K562 (cell line): ENCODE results near the gene IP6K2. TPM values are rescaled to one million over a fixed set of nuclear protein-coding genes. Genes with fewer than 3 reads are reported as not detected.

Experiments used
- ATAC-seq: fragments of 200-7000 bp; cut with Tn5 transposase; 3 replicates; pipeline ENCODE4 v1.9.1; 2020; ENCODE audit warnings: moderate library complexity
- BruUV-seq: library from RNA; stranded (reverse); fragments of 400-500 nt; replicated peaks from 2 replicates; lab custom pipeline; 2021; lab: Mats Ljungman, UMichigan
- CTCF ChIA-PET: fragments of 300-600 bp; formaldehyde crosslinking; extraction: SDS; loops from one replicate; lab custom pipeline; 2021; ENCODE audit warnings: low intra/inter-chr PET ratio; lab: Yijun Ruan, JAX
- POLR2A ChIA-PET: fragments of 300-600, 350-650 bp; sonication (Branson Sonifier 250); formaldehyde crosslinking; extraction: SDS; loops from one replicate; lab custom pipeline; 2021; ENCODE audit warnings: antibody characterized with exemption, inconsistent platforms; lab: Yijun Ruan, JAX
- DNase-seq, 4 experiments: peaks; one replicate each; pipeline versions ENCODE4 v3.0.0 to v3.0.0-alpha.2; 2011 to 2018; ENCODE audit warnings: low spot score in 3 of 4, mixed read lengths in 3 of 4; ENCODE audit errors: extremely low read depth in 1 of 4
- FAIRE-seq: peaks from 2 replicates; lab custom pipeline; 2011; peaks lifted over from hg19 to GRCh38; lab: Jason Lieb, UNC
- H2AFZ ChIP-seq: 2 replicates; pipeline ENCODE4 v1.6.0; 2011; ENCODE audit warnings: low read depth, low read length, control low read depth, inconsistent platforms
- H3K27ac ChIP-seq: fragments of 200-600 bp; 3 replicates; pipeline ENCODE4 v1.8.0; 2011; ENCODE audit warnings: low read depth, mild to moderate bottlenecking, control low read depth, inconsistent platforms, low read length, moderate library complexity, mixed read lengths; ENCODE audit errors: extremely low read depth
- H3K27me3 ChIP-seq, 2 experiments: fragments of 300-600 bp in 1 of 2; 2 replicates in 1 of 2; 3 replicates in 1 of 2; pipeline versions ENCODE4 v1.6.0 to v1.8.0; 2011; ENCODE audit warnings: inconsistent platforms in 2 of 2, low read length in 2 of 2, mild to moderate bottlenecking in 1 of 2, mixed read lengths in 1 of 2, moderate library complexity in 1 of 2; ENCODE audit not compliant: control insufficient read depth in 2 of 2, insufficient read depth in 2 of 2
- H3K36me3 ChIP-seq: fragments of 300-600 bp; 3 replicates; pipeline ENCODE4 v1.8.0; 2011; ENCODE audit warnings: mild to moderate bottlenecking, low read length, inconsistent platforms; ENCODE audit not compliant: control insufficient read depth, insufficient read depth
- H3K4me1 ChIP-seq, 2 experiments: fragments of 200-600 bp in 1 of 2; replicated peaks in 1 of 2; 2 replicates in 1 of 2; 3 replicates in 1 of 2; pipeline versions ENCODE4 v1.5.1 to v1.8.0; 2011; ENCODE audit warnings: inconsistent platforms in 2 of 2, low read length in 2 of 2, mild to moderate bottlenecking in 1 of 2, mixed read lengths in 1 of 2, moderate library complexity in 1 of 2; ENCODE audit not compliant: control insufficient read depth in 2 of 2, insufficient read depth in 2 of 2
- H3K4me2 ChIP-seq: 2 replicates; pipeline ENCODE4 v1.6.1; 2011; ENCODE audit warnings: low read length, control low read depth, inconsistent platforms, mixed read lengths; ENCODE audit not compliant: insufficient read depth
- H3K4me3 ChIP-seq: fragments of 200-600 bp; sonication (generic), shearing (Covaris generic); 2 replicates; pipeline ENCODE4 v1.5.1; 2016; ENCODE audit warnings: control low read depth, inconsistent platforms
- H3K79me2 ChIP-seq: fragments of 200-600 bp; 3 replicates; pipeline ENCODE4 v1.8.0; 2011; ENCODE audit warnings: low read length, inconsistent platforms; ENCODE audit not compliant: control insufficient read depth, insufficient read depth
- H3K9ac ChIP-seq, 2 experiments: 2 replicates each; pipeline versions ENCODE4 v1.6.0 to v1.6.1; 2011; ENCODE audit warnings: low read depth in 2 of 2, low read length in 2 of 2, control low read depth in 1 of 2, inconsistent platforms in 1 of 2, mild to moderate bottlenecking in 1 of 2, mixed read lengths in 1 of 2; ENCODE audit not compliant: insufficient read depth in 1 of 2
- H3K9me1 ChIP-seq: one replicate; pipeline ENCODE4 v1.6.0; 2011; ENCODE audit warnings: inconsistent platforms, mild to moderate bottlenecking, low read length, moderate library complexity; ENCODE audit not compliant: control insufficient read depth, insufficient read depth
- H3K9me3 ChIP-seq: replicated peaks from 2 replicates; pipeline ENCODE4 v1.5.1; 2011; ENCODE audit warnings: low read depth, low read length, inconsistent platforms; ENCODE audit not compliant: control insufficient read depth, insufficient read depth
- H4K20me1 ChIP-seq: replicated peaks from 2 replicates; pipeline ENCODE4 v1.6.1; 2011; ENCODE audit warnings: low read length, inconsistent platforms, mixed read lengths; ENCODE audit not compliant: control insufficient read depth, insufficient read depth
- ARID2 ChIP-seq: fragments of 450-650 bp; IDR thresholded peaks from 2 replicates; pipeline ENCODE4 v1.6.1; 2017; ENCODE audit warnings: antibody characterized with exemption, mild to moderate bottlenecking
- FOS ChIP-seq: IDR thresholded peaks from 3 replicates; pipeline ENCODE4 v1.6.1; 2011; ENCODE audit not compliant: insufficient read length; ENCODE audit errors: extremely low read depth
- ILF3 ChIP-seq: fragments of 450-650 bp; IDR thresholded peaks from 2 replicates; pipeline ENCODE4 v1.6.1; 2018; ENCODE audit warnings: antibody characterized with exemption, mild to moderate bottlenecking, moderate library complexity, borderline replicate concordance
- NR3C1 ChIP-seq: sonication (generic); formaldehyde crosslinking; IDR thresholded peaks from 2 replicates; pipeline ENCODE4 v1.8.1; 2022; ENCODE audit warnings: missing genetic modification reagents
- POLR3G ChIP-seq: IDR thresholded peaks from 2 replicates; pipeline ENCODE4 v1.6.1; 2011; ENCODE audit not compliant: insufficient read length, insufficient replicate concordance; ENCODE audit errors: extremely low read depth
- TAL1 ChIP-seq: fragments of 450-650 bp; IDR thresholded peaks from 2 replicates; pipeline ENCODE4 v1.6.1; 2016; ENCODE audit warnings: mild to moderate bottlenecking
- TCF7 ChIP-seq: sonication (generic); IDR thresholded peaks from 2 replicates; pipeline ENCODE4 v1.6.1; 2016; ENCODE audit warnings: antibody characterized with exemption, borderline replicate concordance
- ZKSCAN8 ChIP-seq: fragments of 200-800 bp; sonication (Bioruptor generic); IDR thresholded peaks from 2 replicates; pipeline ENCODE4 v1.6.1; 2016; ENCODE audit warnings: missing genetic modification characterization, missing compliant biosample characterization
- ZNF143 ChIP-seq: sonication (generic); formaldehyde crosslinking; IDR thresholded peaks from 2 replicates; pipeline ENCODE4 v1.9.0; 2022; ENCODE audit warnings: mild to moderate bottlenecking, missing genetic modification reagents
- ZNF197 ChIP-seq: fragments of 200-800 bp; sonication (Bioruptor generic); IDR thresholded peaks from 2 replicates; pipeline ENCODE4 v1.6.1; 2016; ENCODE audit warnings: low read depth, missing genetic modification characterization, missing compliant biosample characterization
- ZNF586 ChIP-seq: fragments of 450-650 bp; formaldehyde crosslinking; conservative IDR thresholded peaks from 2 replicates; pipeline ENCODE4 v1.4.0; 2020; ENCODE audit warnings: mild to moderate bottlenecking, moderate library complexity
- WGBS: fragments of 100-300 bp; shearing (Covaris generic); methylation state at CpG from one replicate; pipeline ENCODE4 v1.1.6; 2016; ENCODE audit warnings: low coverage, mixed read lengths; ENCODE audit not compliant: insufficient coverage; ENCODE audit errors: missing lambda C conversion rate; 5-methylcytosine and 5-hydroxymethylcytosine counted together
- in situ Hi-C: fragments of 300-500 bp; cut with MboI; formaldehyde crosslinking; loops from 4 replicates; pipeline ENCODE4 v1.15.0; 2018; ENCODE audit warnings: inconsistent platforms, mixed read lengths
- intact Hi-C: fragments of 100-400 bp; cut with micrococcal nuclease; formaldehyde crosslinking; loops from 2 replicates; pipeline ENCODE4 v1.14.2; 2022
- polyA plus RNA-seq, 8 experiments: library from polyadenylated mRNA; depleted of rRNA in 4 of 8; stranded (reverse) in 5 of 8; unstranded in 3 of 8; fragments of >200 nt; fragmentation: Nextera tagmentation in 2 of 8; fragmentation: Illumina TruSeq in 1 of 8; extraction: Ambion mirVana in 2 of 8; extraction: Trizol in 1 of 8; gene quantifications; 2 replicates each; pipeline versions ENCODE4 v1.2.1 to v1.2.3, GENCODE V29; 2011 to 2014; ENCODE audit warnings: inconsistent platforms in 1 of 8, missing spikeins in 1 of 8
- total RNA-seq, 7 experiments: library from RNA; depleted of rRNA in 6 of 7; stranded (reverse); fragments of >200 nt in 6 of 7; fragmentation: Illumina TruSeq in 2 of 7; extraction: Trizol in 2 of 7; gene quantifications; 2 replicates each; pipeline versions ENCODE4 v1.2.1 to v1.2.3, GENCODE V29; 2011 to 2021; ENCODE audit warnings: low replicate concordance in 1 of 7
- TF ChIP-seq, protein P1 (sequence below): IDR thresholded peaks from 2 replicates; pipeline ENCODE4 v1.6.1; 2011; ENCODE audit warnings: borderline replicate concordance, low read depth, mild to moderate bottlenecking, moderate library complexity, low read length; ENCODE audit not compliant: insufficient read depth, poor library complexity, severe bottlenecking
- TF ChIP-seq, protein P2 (sequence below): sonication (generic); formaldehyde crosslinking; IDR thresholded peaks from 2 replicates; pipeline ENCODE4 v1.8.0; 2023; ENCODE audit warnings: mild to moderate bottlenecking, missing genetic modification reagents
- TF ChIP-seq, protein P3 (sequence below): fragments of 250-450 bp; sonication (Bioruptor Pico); IDR thresholded peaks from 2 replicates; pipeline ENCODE4 v1.9.0; 2021; ENCODE audit warnings: mild to moderate bottlenecking

Gene IP6K2
- total and polyA plus RNA-seq, 9 of the 15 experiments (the other 6 are each of a cell fraction or from before 2014, with no cell fraction given) = 19.6 to 78.1 (median 48.0) TPM

DNA sequence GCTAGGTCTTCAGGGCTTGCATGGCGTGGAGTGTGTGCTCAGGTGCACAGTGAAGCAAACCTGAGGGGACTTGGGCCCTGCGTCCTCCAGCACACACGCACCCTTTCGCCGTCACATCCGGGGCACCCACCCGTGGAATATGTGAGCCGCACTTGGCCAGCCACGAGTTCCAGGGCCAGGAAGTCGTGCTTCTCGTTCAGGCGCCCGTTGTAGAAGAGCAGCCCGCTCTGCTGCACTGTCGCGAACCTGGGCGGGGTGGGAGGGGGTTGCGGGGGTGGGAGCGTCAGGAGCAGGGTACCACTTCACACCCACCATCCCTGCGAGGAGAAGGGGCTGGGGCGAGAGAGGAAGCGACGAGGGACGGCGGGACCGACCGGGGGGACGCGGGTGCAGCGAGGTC, 61.4 kb downstream of the IP6K2 start (continued):
- TF ChIP-seq, protein P1, sequence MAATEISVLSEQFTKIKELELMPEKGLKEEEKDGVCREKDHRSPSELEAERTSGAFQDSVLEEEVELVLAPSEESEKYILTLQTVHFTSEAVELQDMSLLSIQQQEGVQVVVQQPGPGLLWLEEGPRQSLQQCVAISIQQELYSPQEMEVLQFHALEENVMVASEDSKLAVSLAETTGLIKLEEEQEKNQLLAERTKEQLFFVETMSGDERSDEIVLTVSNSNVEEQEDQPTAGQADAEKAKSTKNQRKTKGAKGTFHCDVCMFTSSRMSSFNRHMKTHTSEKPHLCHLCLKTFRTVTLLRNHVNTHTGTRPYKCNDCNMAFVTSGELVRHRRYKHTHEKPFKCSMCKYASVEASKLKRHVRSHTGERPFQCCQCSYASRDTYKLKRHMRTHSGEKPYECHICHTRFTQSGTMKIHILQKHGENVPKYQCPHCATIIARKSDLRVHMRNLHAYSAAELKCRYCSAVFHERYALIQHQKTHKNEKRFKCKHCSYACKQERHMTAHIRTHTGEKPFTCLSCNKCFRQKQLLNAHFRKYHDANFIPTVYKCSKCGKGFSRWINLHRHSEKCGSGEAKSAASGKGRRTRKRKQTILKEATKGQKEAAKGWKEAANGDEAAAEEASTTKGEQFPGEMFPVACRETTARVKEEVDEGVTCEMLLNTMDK = no peak
- TF ChIP-seq TAL1 (no peak), POLR3G (no peak)

DNA sequence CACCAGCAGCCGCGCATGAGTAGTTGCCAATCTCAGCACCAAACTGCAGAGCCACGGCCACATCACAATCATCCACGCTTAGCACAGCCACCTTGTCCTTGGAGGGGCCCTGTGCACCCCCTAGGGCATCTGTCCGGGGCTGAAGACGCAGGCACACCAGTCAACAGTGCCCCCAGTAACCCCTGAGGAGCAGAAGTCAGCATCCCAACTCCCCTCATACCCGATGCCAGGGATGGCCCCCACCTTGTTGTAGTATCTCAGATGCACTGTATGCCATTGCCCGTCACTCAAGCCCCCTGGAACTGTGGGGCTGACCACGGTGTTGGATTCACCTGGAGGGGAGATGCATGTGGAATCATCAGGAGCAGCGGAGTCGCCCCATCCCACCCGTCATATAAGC, 62.0 kb downstream of the IP6K2 start:
- CTCF ChIA-PET = no interaction called here
- DNase-seq (no peak), FAIRE-seq (no peak), ATAC-seq (no peak)
- Histone ChIP-seq H4K20me1 (no peaks in the 10 kb centered on the region), H3K4me3 (no peak overlapping the region), H3K9me1 (no peaks in the 10 kb centered on the region), H3K27me3 (no peaks in the 10 kb centered on the region; a peak in 1 of 5 replicates), H3K9ac (no peak overlapping the region), H3K4me1 (peaks cover 0 to 12% of the 10 kb centered on the region in 2 experiments; a peak in 2 of 5 replicates), H3K9me3 (no peaks in the 10 kb centered on the region), H2AFZ (no peak overlapping the region), H3K36me3 (no peaks in the 10 kb centered on the region), H3K79me2 (no peaks in the 10 kb centered on the region), H3K4me2 (no peak overlapping the region), H3K27ac (no peak overlapping the region)
- 48% methylated on average over 10 of the region's 12 CpGs for WGBS
- TF ChIP-seq, protein P2, sequence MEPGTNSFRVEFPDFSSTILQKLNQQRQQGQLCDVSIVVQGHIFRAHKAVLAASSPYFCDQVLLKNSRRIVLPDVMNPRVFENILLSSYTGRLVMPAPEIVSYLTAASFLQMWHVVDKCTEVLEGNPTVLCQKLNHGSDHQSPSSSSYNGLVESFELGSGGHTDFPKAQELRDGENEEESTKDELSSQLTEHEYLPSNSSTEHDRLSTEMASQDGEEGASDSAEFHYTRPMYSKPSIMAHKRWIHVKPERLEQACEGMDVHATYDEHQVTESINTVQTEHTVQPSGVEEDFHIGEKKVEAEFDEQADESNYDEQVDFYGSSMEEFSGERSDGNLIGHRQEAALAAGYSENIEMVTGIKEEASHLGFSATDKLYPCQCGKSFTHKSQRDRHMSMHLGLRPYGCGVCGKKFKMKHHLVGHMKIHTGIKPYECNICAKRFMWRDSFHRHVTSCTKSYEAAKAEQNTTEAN (CRISPR knock-in tag) = no peak
- TF ChIP-seq NR3C1 (no peak), ZNF143 (CRISPR knock-in tag) (no peak), TCF7 (no peak), ARID2 (no peak), ILF3 (no peak), ZNF586 (no peak), ZKSCAN8 (CRISPR knock-in tag) (no peak), ZNF197 (CRISPR knock-in tag) (no peak), FOS (no peak)
- TF ChIP-seq, protein P3, sequence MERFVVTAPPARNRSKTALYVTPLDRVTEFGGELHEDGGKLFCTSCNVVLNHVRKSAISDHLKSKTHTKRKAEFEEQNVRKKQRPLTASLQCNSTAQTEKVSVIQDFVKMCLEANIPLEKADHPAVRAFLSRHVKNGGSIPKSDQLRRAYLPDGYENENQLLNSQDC (CRISPR knock-in tag) = no peak
- BruUV-seq = no TSS peak
- intact Hi-C loops (no loop called here), in situ Hi-C loops (no loop called here)
- POLR2A ChIA-PET = no interaction called here
